GM12892 (cell line): ENCODE results near the gene HSF2BP.

Experiments
- POLR2A ChIP-seq: IDR thresholded peaks from 2 replicates; pipeline ENCODE4 v1.6.1; 2011; ENCODE audit warnings: low read depth, low read length, control low read depth
- POLR2AphosphoS5 ChIP-seq: IDR thresholded peaks from 2 replicates; pipeline ENCODE4 v1.6.1; 2011; ENCODE audit warnings: low read depth, low read length, control low read depth
- TAF1 ChIP-seq: IDR thresholded peaks from 2 replicates; pipeline ENCODE4 v1.6.1; 2011; ENCODE audit warnings: low read depth, mild to moderate bottlenecking, control low read depth, low read length, borderline replicate concordance

- no peak for TF ChIP-seq POLR2A
- TF ChIP-seq POLR2AphosphoS5, result no peak
- no peak for TF ChIP-seq TAF1
These were observed 27.7 kb upstream of the HSF2BP start for GRCh38 chr21:43686811-43687565.
